Activated T-helper 17 cell treated with anti-CD3 and anti-CD28 coated beads, Interleukin-2, amount 50 U/mL, for 72 hours (primary cell): ENCODE measurements around the gene MLEC. TPM values are rescaled to one million over a fixed set of nuclear protein-coding genes. Genes with fewer than 3 reads are reported as not detected.

Source experiments
- ATAC-seq: fragments of 150-1000 bp; cut with Tn5 transposase; replicated peaks from 2 replicates; pipeline ENCODE4 v1.10.0; 2021; ENCODE audit warnings: mild to moderate bottlenecking, moderate library complexity
- H3K27ac Mint-ChIP-seq: one replicate; pipeline ENCODE4 v1.8.0; 2022; ENCODE audit warnings: mixed read lengths
- H3K27me3 Mint-ChIP-seq: one replicate; pipeline ENCODE4 v1.8.0; 2022; ENCODE audit warnings: mixed read lengths
- H3K36me3 Mint-ChIP-seq: one replicate; pipeline ENCODE4 v1.8.0; 2022; ENCODE audit warnings: low read depth, mild to moderate bottlenecking, mixed read lengths
- H3K4me1 Mint-ChIP-seq: one replicate; pipeline ENCODE4 v1.8.0; 2022; ENCODE audit warnings: mixed read lengths
- H3K4me3 Mint-ChIP-seq: one replicate; pipeline ENCODE4 v1.8.0; 2022; ENCODE audit warnings: mild to moderate bottlenecking, mixed read lengths
- H3K9me3 Mint-ChIP-seq: one replicate; pipeline ENCODE4 v1.8.0; 2022; ENCODE audit warnings: mixed read lengths
- total RNA-seq, 2 donors: library from RNA; stranded (reverse); gene quantifications; one replicate each; pipeline ENCODE4 v1.2.3, GENCODE V29; 2022

Gene MLEC
- 10 to 100 TPM; 58.6 to 90.5 TPM for total RNA-seq

GRCh38 chr12:120686690-120687577 lies at the start of gene MLEC:
Gene MLEC (plus strand): TSS chr12:120687149. CDS start chr12:120687297, 148 bp downstream.
- Mint-ChIP-seq H3K4me1 (peaks cover 17% of the 10 kb centered on the region), H3K27ac (peak within 1 kb of the TSS; percentile 94), H3K4me3 (peak within 1 kb of the TSS; percentile 91), H3K9me3 (no peaks in the 10 kb centered on the region), H3K27me3 (no peaks in the 10 kb centered on the region), H3K36me3 (peaks cover 4% of the 10 kb centered on the region)
- peak; percentile 85 for ATAC-seq

- H3K9me3 Mint-ChIP-seq: no peaks in the 10 kb centered on the region
- ATAC-seq: peak; percentile 75
- peak within 1 kb of the TSS; percentile 58 for H3K4me3 Mint-ChIP-seq
- H3K27ac Mint-ChIP-seq: no peak within 1 kb of the TSS
- no peaks in the 10 kb centered on the region for H3K36me3 Mint-ChIP-seq
- no peaks in the 10 kb centered on the region for H3K4me1 Mint-ChIP-seq
- H3K27me3 Mint-ChIP-seq: peaks cover 32% of the 10 kb centered on the region
These were observed 46.9 kb upstream of the MLEC start, which contains the start of gene CABP1 for GRCh38 chr12:120639771-120640721. Gene CABP1 (plus strand): TSS chr12:120640626. CDS start chr12:120640686, 60 bp downstream.

GRCh38 chr12:120640861-120641833 lies 45.8 kb upstream of the MLEC start:
- peak; percentile 76 for ATAC-seq
- Mint-ChIP-seq H3K27me3 (peaks cover 36% of the 10 kb centered on the region), H3K36me3 (no peaks in the 10 kb centered on the region), H3K4me3 (peak overlapping the region; percentile 46), H3K27ac (no peak overlapping the region), H3K4me1 (no peaks in the 10 kb centered on the region), H3K9me3 (no peaks in the 10 kb centered on the region)

- Mint-ChIP-seq H3K27me3 (peaks cover 36% of the 10 kb centered on the region), H3K4me3 (peak overlapping the region; percentile 46), H3K27ac (no peak overlapping the region)
These were observed 44.8 kb upstream of the MLEC start for GRCh38 chr12:120642121-120642520.

GRCh38 chr12:120642826-120643225 lies 44.1 kb upstream of the MLEC start:
- peaks cover 36% of the 10 kb centered on the region for H3K27me3 Mint-ChIP-seq
- no peak for ATAC-seq
- no peaks in the 10 kb centered on the region for H3K9me3 Mint-ChIP-seq
- H3K4me1 Mint-ChIP-seq: no peaks in the 10 kb centered on the region
- H3K4me3 Mint-ChIP-seq: peak overlapping the region; percentile 15
- H3K27ac Mint-ChIP-seq: no peak overlapping the region
- no peaks in the 10 kb centered on the region for H3K36me3 Mint-ChIP-seq

More at GRCh38 chr12:120642121-120642520, 44.8 kb upstream of the MLEC start:
- ATAC-seq: no peak
- Mint-ChIP-seq H3K9me3 (no peaks in the 10 kb centered on the region), H3K4me1 (no peaks in the 10 kb centered on the region), H3K36me3 (no peaks in the 10 kb centered on the region)

GRCh38 chr12:120643574-120643973 lies 43.4 kb upstream of the MLEC start:
- Mint-ChIP-seq H3K27ac (no peak overlapping the region), H3K36me3 (no peaks in the 10 kb centered on the region), H3K4me1 (no peaks in the 10 kb centered on the region), H3K4me3 (no peak overlapping the region), H3K9me3 (no peaks in the 10 kb centered on the region), H3K27me3 (peaks cover 40% of the 10 kb centered on the region)
- no peak for ATAC-seq

GRCh38 chr12:120646044-120646443 lies 40.9 kb upstream of the MLEC start:
- Mint-ChIP-seq H3K4me3 (no peak overlapping the region), H3K27ac (no peak overlapping the region), H3K9me3 (no peaks in the 10 kb centered on the region), H3K4me1 (peaks cover 9% of the 10 kb centered on the region), H3K36me3 (no peaks in the 10 kb centered on the region), H3K27me3 (peaks cover 51% of the 10 kb centered on the region)
- no peak for ATAC-seq

- no peak overlapping the region for H3K27ac Mint-ChIP-seq
- no peak for ATAC-seq
These were observed 39.6 kb upstream of the MLEC start for GRCh38 chr12:120647375-120647755.

GRCh38 chr12:120649442-120650232 lies 37.3 kb upstream of the MLEC start:
- Mint-ChIP-seq H3K36me3 (no peaks in the 10 kb centered on the region), H3K27ac (no peak overlapping the region), H3K4me3 (peak overlapping the region; percentile 76), H3K27me3 (peaks cover 37% of the 10 kb centered on the region), H3K4me1 (peaks cover 9% of the 10 kb centered on the region), H3K9me3 (no peaks in the 10 kb centered on the region)
- ATAC-seq: no peak

More at GRCh38 chr12:120647375-120647755, 39.6 kb upstream of the MLEC start:
- H3K9me3 Mint-ChIP-seq: no peaks in the 10 kb centered on the region
- peaks cover 9% of the 10 kb centered on the region for H3K4me1 Mint-ChIP-seq
- H3K27me3 Mint-ChIP-seq: peaks cover 49% of the 10 kb centered on the region
- no peaks in the 10 kb centered on the region for H3K36me3 Mint-ChIP-seq
- no peak overlapping the region for H3K4me3 Mint-ChIP-seq

GRCh38 chr12:120650233-120650690 lies 36.7 kb upstream of the MLEC start:
- peak overlapping the region; percentile 76 for H3K4me3 Mint-ChIP-seq
- H3K9me3 Mint-ChIP-seq: no peaks in the 10 kb centered on the region
- no peak overlapping the region for H3K27ac Mint-ChIP-seq
- H3K27me3 Mint-ChIP-seq: peaks cover 36% of the 10 kb centered on the region
- H3K4me1 Mint-ChIP-seq: peaks cover 9% of the 10 kb centered on the region
- no peaks in the 10 kb centered on the region for H3K36me3 Mint-ChIP-seq
- no peak for ATAC-seq

GRCh38 chr12:120651821-120652220 lies 35.1 kb upstream of the MLEC start:
- no peaks in the 10 kb centered on the region for H3K36me3 Mint-ChIP-seq
- H3K4me1 Mint-ChIP-seq: peaks cover 9% of the 10 kb centered on the region
- H3K9me3 Mint-ChIP-seq: no peaks in the 10 kb centered on the region
- H3K4me3 Mint-ChIP-seq: no peak overlapping the region
- H3K27ac Mint-ChIP-seq: no peak overlapping the region
- no peak for ATAC-seq
- H3K27me3 Mint-ChIP-seq: peaks cover 31% of the 10 kb centered on the region

- Mint-ChIP-seq H3K4me3 (no peak overlapping the region), H3K9me3 (no peaks in the 10 kb centered on the region), H3K27ac (no peak overlapping the region), H3K27me3 (peaks cover 31% of the 10 kb centered on the region), H3K36me3 (no peaks in the 10 kb centered on the region), H3K4me1 (peaks cover 9% of the 10 kb centered on the region)
- ATAC-seq: no peak
These were observed 34.1 kb upstream of the MLEC start for GRCh38 chr12:120652656-120653435.
